ENCODE data around the gene MBP. TPM values are rescaled to one million over a fixed set of nuclear protein-coding genes. Genes with fewer than 3 reads are reported as not detected.
A peak's percentile ranks its signal among the peaks of the same experiment; 100 is the strongest.

The MBP gene
- total and polyA plus RNA-seq, 2 of the 4 experiments (the other 2 are of a cell fraction) = 0.72 to 0.90 TPM

DNA sequence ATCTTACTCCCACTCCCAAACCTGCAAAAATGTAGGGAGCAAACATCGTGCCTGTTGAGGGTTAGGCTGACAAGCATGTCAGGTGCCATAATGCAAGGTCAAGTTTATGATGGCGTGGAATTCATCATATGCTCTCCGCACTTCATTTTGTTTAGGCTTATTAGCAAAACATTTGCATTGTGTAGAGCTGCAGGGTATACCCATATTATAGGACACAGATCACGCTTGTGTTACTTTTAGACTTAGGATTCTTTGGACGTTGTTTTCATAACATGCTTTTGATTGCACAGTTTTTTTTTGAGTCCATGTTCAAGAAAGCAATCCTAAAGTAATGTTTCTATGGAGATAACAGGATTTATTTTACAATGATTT, 22.9 kb downstream of the MBP start:
- no peaks in the 10 kb centered on the region for H4K20me1 ChIP-seq (ENCODE audit: insufficient read depth, low read length)
- no peak overlapping the region for H3K9ac ChIP-seq (ENCODE audit: low read depth, low read length)
- no peak overlapping the region for H2AK9ac ChIP-seq (replicated peaks; ENCODE audit: low read depth, low read length, poor library complexity)
- TF ChIP-seq MXI1 (IDR thresholded peaks at IDR 0.05; ENCODE audit: borderline replicate concordance, low read depth, low read length) (no peak), SMC3 (IDR thresholded peaks at IDR 0.05; ENCODE audit: low read depth, low read length) (no peak), POLR2A (IDR thresholded peaks at IDR 0.05; ENCODE audit: low read depth, low read length) (no peak), RAD21 (IDR thresholded peaks at IDR 0.05; ENCODE audit: low read length) (no peak), CHD1 (IDR thresholded peaks at IDR 0.05; ENCODE audit: low read depth, low read length) (no peak)
- TF ChIP-seq, protein P1, sequence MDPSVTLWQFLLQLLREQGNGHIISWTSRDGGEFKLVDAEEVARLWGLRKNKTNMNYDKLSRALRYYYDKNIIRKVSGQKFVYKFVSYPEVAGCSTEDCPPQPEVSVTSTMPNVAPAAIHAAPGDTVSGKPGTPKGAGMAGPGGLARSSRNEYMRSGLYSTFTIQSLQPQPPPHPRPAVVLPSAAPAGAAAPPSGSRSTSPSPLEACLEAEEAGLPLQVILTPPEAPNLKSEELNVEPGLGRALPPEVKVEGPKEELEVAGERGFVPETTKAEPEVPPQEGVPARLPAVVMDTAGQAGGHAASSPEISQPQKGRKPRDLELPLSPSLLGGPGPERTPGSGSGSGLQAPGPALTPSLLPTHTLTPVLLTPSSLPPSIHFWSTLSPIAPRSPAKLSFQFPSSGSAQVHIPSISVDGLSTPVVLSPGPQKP (IDR thresholded peaks at IDR 0.05; ENCODE audit: borderline replicate concordance, low read depth, low read length) = no peak
- H3K27ac ChIP-seq (ENCODE audit: insufficient read depth, low read length) = no peak overlapping the region
- no peak overlapping the region for H2AFZ ChIP-seq (replicated peaks; ENCODE audit: low read length, poor library complexity)
- H3K18ac ChIP-seq (ENCODE audit: low read depth, low read length) = 0 out of 2 replicates have a peak overlapping the region, but pooled peaks have one; percentile 31
- no peak overlapping the region; a peak in 1 of 4 replicates for H4K8ac ChIP-seq (ENCODE audit: low read depth in 2 of 2, low read length in 2 of 2)
- CTCF ChIA-PET = interaction anchor here (0.6 kb wide), 1 partner anchor 15 kb away, joined by 4 read pairs; no protein-coding TSS in a partner anchor
- dilution Hi-C loops (cut with HindIII; ENCODE audit: low sequenced_read_pairs, unreplicated experiment) = no loop called here
- H3K56ac ChIP-seq (ENCODE audit: extremely low read depth, insufficient read depth, low read length) = no peak overlapping the region
- no peak overlapping the region for H3K4me2 ChIP-seq (ENCODE audit: low read depth, low read length)
- peaks cover 26% of the 10 kb centered on the region for H3K4me1 ChIP-seq (ENCODE audit: control insufficient read depth, insufficient read depth, low read length)
- peak overlapping the region; percentile 85; the same call in 1 of the 2 replicates for H2BK20ac ChIP-seq (ENCODE audit: low read depth, low read length)
- intact Hi-C loops (cut with micrococcal nuclease) = loop anchor here (2.0 to 10.0 kb wide), 2 partner anchors 109 to 275 kb away; no protein-coding TSS in a partner anchor
- H3K36me3 ChIP-seq (ENCODE audit: control insufficient read depth, insufficient read depth, low read length) = no peaks in the 10 kb centered on the region
- peak overlapping the region; percentile 54; the same call in 1 of the 2 replicates for H2AK5ac ChIP-seq (ENCODE audit: low read depth, low read length)
- H3K14ac ChIP-seq (replicated peaks; ENCODE audit: low read depth, low read length) = no peak overlapping the region
- H3K23ac ChIP-seq (ENCODE audit: low read depth, low read length) = peak overlapping the region; percentile 50
- DNase-seq (no peak), ATAC-seq (ENCODE audit: low read depth) (no peak)
- in situ Hi-C loops (cut with MboI; ENCODE audit: low sequenced_read_pairs) = loop anchor here (25.0 kb wide), 1 partner anchor 647 kb away; no protein-coding TSS in a partner anchor
- peaks cover 19% of the 10 kb centered on the region for H3K9me1 ChIP-seq (ENCODE audit: insufficient read depth, low read length)
- 100% methylated on average over 2 of the region's 5 CpGs; no CpG with 5 or more reads in 1 of the 2 experiments for WGBS, 2 experiments (ENCODE audit: extremely low coverage in 2 of 2, insufficient read length in 1 of 2)
- no peaks in the 10 kb centered on the region for H3K9me3 ChIP-seq (ENCODE audit: control insufficient read depth, insufficient read depth, low read length)
- peak overlapping the region; percentile 37; the same call in 1 of the 2 replicates for H3K4ac ChIP-seq (ENCODE audit: low read depth, low read length)
- H2BK120ac ChIP-seq (ENCODE audit: low read depth, low read length) = peak overlapping the region; percentile 74
- no TSS peak for BruUV-seq (replicated peaks)
- peaks cover 0 to 27% of the 10 kb centered on the region in 2 experiments; a peak in 2 of 4 replicates for H3K79me1 ChIP-seq (ENCODE audit: low read depth in 1 of 2, low read length in 2 of 2)
- H2BK5ac ChIP-seq (ENCODE audit: low read depth, low read length, poor library complexity, severe bottlenecking) = no peak overlapping the region
- H3K27me3 ChIP-seq (ENCODE audit: control insufficient read depth, insufficient read depth, low read length) = no peaks in the 10 kb centered on the region
- H4K91ac ChIP-seq (ENCODE audit: insufficient read depth, low read depth, low read length) = no peak overlapping the region
- peak overlapping the region; percentile 57; the same call in 2 of the 3 replicates for H2BK15ac ChIP-seq (ENCODE audit: low read depth, low read length)
- no peak overlapping the region for H4K5ac ChIP-seq (ENCODE audit: low read depth, low read length)
- no peak overlapping the region for H3K4me3 ChIP-seq (ENCODE audit: insufficient read depth, low read depth, low read length)
- POLR2A ChIA-PET (ENCODE audit: unreplicated experiment) = no interaction called here

All from IMR-90 (cell line).